ENCODE results near the gene FKBP5.
A peak's percentile ranks its signal among the peaks of the same experiment; 100 is the strongest.
"Not testable (repeated sequence)": the region's sequence is repeated elsewhere in the genome, so short reads cannot be mapped to it uniquely, and the experiment has no call there.

The FKBP5 gene

GRCh38 chr6:35675871-35676459, 12.8 kb downstream of the FKBP5 start:
- no peak overlapping the region for H3K4me3 Mint-ChIP-seq
- peaks cover 17% of the 10 kb centered on the region for H3K36me3 Mint-ChIP-seq (ENCODE audit: insufficient read depth)
- H3K4me1 Mint-ChIP-seq (ENCODE audit: low read depth in 2 of 2): peaks cover 24 to 42% of the 10 kb centered on the region in 2 donors
- H3K27me3 Mint-ChIP-seq: no peaks in the 10 kb centered on the region
- H3K27ac Mint-ChIP-seq: peak overlapping the region; percentile 49 to 52
- ATAC-seq (replicated peaks) (no peak), DNase-seq (no peak)
- no peaks in the 10 kb centered on the region for H3K9me3 Mint-ChIP-seq

GRCh38 chr6:35674594-35674993, 14.1 kb downstream of the FKBP5 start:
- no peaks in the 10 kb centered on the region for H3K27me3 Mint-ChIP-seq
- H3K4me3 Mint-ChIP-seq: peak overlapping the region in 1 of 2 donors; percentile 0
- H3K9me3 Mint-ChIP-seq: no peaks in the 10 kb centered on the region
- ATAC-seq (replicated peaks) (no peak), DNase-seq (no peak)
- peaks cover 26 to 42% of the 10 kb centered on the region in 2 donors for H3K4me1 Mint-ChIP-seq (ENCODE audit: low read depth in 2 of 2)
- peaks cover 15% of the 10 kb centered on the region for H3K36me3 Mint-ChIP-seq (ENCODE audit: insufficient read depth)
- peak overlapping the region; percentile 49 to 52 for H3K27ac Mint-ChIP-seq

GRCh38 chr6:35673755-35674154, 15.0 kb downstream of the FKBP5 start:
- Mint-ChIP-seq H3K4me3 (peak overlapping the region; percentile 0 to 5), H3K27me3 (no peaks in the 10 kb centered on the region), H3K9me3 (no peaks in the 10 kb centered on the region), H3K4me1 (ENCODE audit: low read depth in 2 of 2) (peaks cover 29 to 49% of the 10 kb centered on the region in 2 donors), H3K36me3 (ENCODE audit: insufficient read depth) (peaks cover 10% of the 10 kb centered on the region), H3K27ac (peak overlapping the region; percentile 49 to 52)
- no peak for DNase-seq
- ATAC-seq (replicated peaks): peak; percentile 35

- not testable (repeated sequence) for H3K27me3 Mint-ChIP-seq; H3K36me3 Mint-ChIP-seq (ENCODE audit: insufficient read depth); H3K9me3 Mint-ChIP-seq; ATAC-seq (replicated peaks); DNase-seq
- Mint-ChIP-seq H3K4me1 (ENCODE audit: low read depth in 2 of 2) (peaks cover 29 to 49% of the 10 kb centered on the region in 2 donors), H3K27ac (peak overlapping the region; percentile 49 to 52), H3K4me3 (peak overlapping the region in 1 of 2 donors; percentile 39)
Measured at GRCh38 chr6:35673284-35673666, 15.4 kb downstream of the FKBP5 start.

GRCh38 chr6:35670453-35670852, 18.3 kb downstream of the FKBP5 start:
- H3K4me3 Mint-ChIP-seq: peak overlapping the region; percentile 37 to 40
- H3K27me3 Mint-ChIP-seq; H3K36me3 Mint-ChIP-seq (ENCODE audit: insufficient read depth); ATAC-seq (replicated peaks); H3K9me3 Mint-ChIP-seq; DNase-seq: not testable (repeated sequence)
- peak overlapping the region; percentile 53 to 69 for H3K27ac Mint-ChIP-seq
- H3K4me1 Mint-ChIP-seq (ENCODE audit: low read depth in 2 of 2): peaks cover 21 to 45% of the 10 kb centered on the region in 2 donors

- Mint-ChIP-seq H3K4me3 (peak overlapping the region; percentile 69 to 78), H3K4me1 (ENCODE audit: low read depth in 2 of 2) (peaks cover 17 to 36% of the 10 kb centered on the region in 2 donors), H3K27ac (peak overlapping the region; percentile 86 to 88), H3K36me3 (ENCODE audit: insufficient read depth) (peaks cover 3% of the 10 kb centered on the region), H3K9me3 (no peaks in the 10 kb centered on the region), H3K27me3 (no peaks in the 10 kb centered on the region)
- peak; percentile 66 for ATAC-seq (replicated peaks)
- no peak for DNase-seq
Measured at GRCh38 chr6:35669451-35670045, 19.2 kb downstream of the FKBP5 start.

- peaks cover 3% of the 10 kb centered on the region for H3K36me3 Mint-ChIP-seq (ENCODE audit: insufficient read depth)
- ATAC-seq (replicated peaks): no peak
- no peak for DNase-seq
- peak overlapping the region; percentile 69 to 78 for H3K4me3 Mint-ChIP-seq
- H3K9me3 Mint-ChIP-seq: no peaks in the 10 kb centered on the region
- peak overlapping the region; percentile 86 to 88 for H3K27ac Mint-ChIP-seq
- H3K4me1 Mint-ChIP-seq (ENCODE audit: low read depth in 2 of 2): peaks cover 12 to 29% of the 10 kb centered on the region in 2 donors
- H3K27me3 Mint-ChIP-seq: no peaks in the 10 kb centered on the region
Measured at GRCh38 chr6:35668744-35669450, 19.8 kb downstream of the FKBP5 start.

GRCh38 chr6:35668096-35668495, 20.6 kb downstream of the FKBP5 start:
- no peak for ATAC-seq (replicated peaks)

GRCh38 chr6:35665573-35665972, 23.1 kb downstream of the FKBP5 start:
- no peaks in the 10 kb centered on the region for H3K9me3 Mint-ChIP-seq
- no peak overlapping the region for H3K27ac Mint-ChIP-seq
- DNase-seq (no peak), ATAC-seq (replicated peaks) (peak; percentile 25)
- H3K36me3 Mint-ChIP-seq (ENCODE audit: insufficient read depth): peaks cover 3% of the 10 kb centered on the region
- H3K27me3 Mint-ChIP-seq: no peaks in the 10 kb centered on the region
- no peak overlapping the region for H3K4me3 Mint-ChIP-seq
- H3K4me1 Mint-ChIP-seq (ENCODE audit: low read depth in 2 of 2): peaks cover 10 to 21% of the 10 kb centered on the region in 2 donors

More at GRCh38 chr6:35668096-35668495, 20.6 kb downstream of the FKBP5 start:
- no peaks in the 10 kb centered on the region for H3K9me3 Mint-ChIP-seq
- H3K27me3 Mint-ChIP-seq: no peaks in the 10 kb centered on the region
- H3K4me1 Mint-ChIP-seq (ENCODE audit: low read depth in 2 of 2): peaks cover 10 to 25% of the 10 kb centered on the region in 2 donors
- peak overlapping the region in 1 of 2 donors; percentile 88 for H3K27ac Mint-ChIP-seq
- DNase-seq: no peak
- H3K4me3 Mint-ChIP-seq: peak overlapping the region; percentile 65 to 69
- H3K36me3 Mint-ChIP-seq (ENCODE audit: insufficient read depth): peaks cover 3% of the 10 kb centered on the region

- Mint-ChIP-seq H3K27ac (no peak overlapping the region), H3K27me3 (no peaks in the 10 kb centered on the region), H3K9me3 (no peaks in the 10 kb centered on the region), H3K36me3 (ENCODE audit: insufficient read depth) (no peaks in the 10 kb centered on the region), H3K4me3 (no peak overlapping the region), H3K4me1 (ENCODE audit: low read depth in 2 of 2) (peaks cover 7 to 21% of the 10 kb centered on the region in 2 donors)
- no peak for DNase-seq
- ATAC-seq (replicated peaks): no peak
Measured at GRCh38 chr6:35664945-35665344, 23.8 kb downstream of the FKBP5 start.

GRCh38 chr6:35663447-35664235, 25.1 kb downstream of the FKBP5 start:
- Mint-ChIP-seq H3K27me3 (no peaks in the 10 kb centered on the region), H3K27ac (no peak overlapping the region), H3K36me3 (ENCODE audit: insufficient read depth) (no peaks in the 10 kb centered on the region), H3K9me3 (no peaks in the 10 kb centered on the region), H3K4me1 (ENCODE audit: low read depth in 2 of 2) (peaks cover 3 to 10% of the 10 kb centered on the region in 2 donors), H3K4me3 (no peak overlapping the region)
- peak; percentile 83 for ATAC-seq (replicated peaks)
- DNase-seq: peak in 1 of 3 experiments; percentile 15

GRCh38 chr6:35662999-35663398, 25.7 kb downstream of the FKBP5 start:
- H3K27ac Mint-ChIP-seq: no peak overlapping the region
- no peaks in the 10 kb centered on the region for H3K36me3 Mint-ChIP-seq (ENCODE audit: insufficient read depth)
- H3K4me1 Mint-ChIP-seq (ENCODE audit: low read depth in 2 of 2): peaks cover under 1 to 8% of the 10 kb centered on the region in 2 donors
- no peaks in the 10 kb centered on the region for H3K27me3 Mint-ChIP-seq
- H3K9me3 Mint-ChIP-seq: no peaks in the 10 kb centered on the region
- DNase-seq (no peak), ATAC-seq (replicated peaks) (no peak)
- no peak overlapping the region for H3K4me3 Mint-ChIP-seq

- H3K9me3 Mint-ChIP-seq: no peaks in the 10 kb centered on the region
- H3K27ac Mint-ChIP-seq: peak overlapping the region in 1 of 2 donors; percentile 75
- no peak for ATAC-seq (replicated peaks)
- no peak overlapping the region for H3K4me3 Mint-ChIP-seq
- DNase-seq: no peak
- H3K36me3 Mint-ChIP-seq (ENCODE audit: insufficient read depth): peaks cover 6% of the 10 kb centered on the region
- H3K4me1 Mint-ChIP-seq (ENCODE audit: low read depth in 2 of 2): peaks cover 10 to 21% of the 10 kb centered on the region in 2 donors
- H3K27me3 Mint-ChIP-seq: no peaks in the 10 kb centered on the region
Measured at GRCh38 chr6:35654883-35655282, 33.8 kb downstream of the FKBP5 start.

Data from effector memory CD8-positive, alpha-beta T cell (primary cell).